Erythroblast (primary cell): ENCODE measurements around the gene MAP9.
"Not testable (repeated sequence)": the region's sequence is repeated elsewhere in the genome, so short reads cannot be mapped to it uniquely, and the experiment has no call there.

Experiments
- DNase-seq, 2 experiments: peaks; one replicate each; lab custom pipeline; 2025; lab: John Stamatoyannopoulos, UW
- GATA1 ChIP-seq: IDR thresholded peaks from 2 replicates; pipeline ENCODE4 v1.6.1; 2011; ENCODE audit warnings: low read depth, mild to moderate bottlenecking, control low read depth, low read length, moderate library complexity
- POLR2A ChIP-seq: IDR thresholded peaks from 2 replicates; pipeline ENCODE4 v1.6.1; 2011; ENCODE audit warnings: mild to moderate bottlenecking, low read length

Gene MAP9

GRCh38 chr4:155322782-155323181 lies 54.0 kb downstream of the MAP9 start:
- DNase-seq, result no peak
- TF ChIP-seq GATA1 (no peak), POLR2A (no peak)

DNA sequence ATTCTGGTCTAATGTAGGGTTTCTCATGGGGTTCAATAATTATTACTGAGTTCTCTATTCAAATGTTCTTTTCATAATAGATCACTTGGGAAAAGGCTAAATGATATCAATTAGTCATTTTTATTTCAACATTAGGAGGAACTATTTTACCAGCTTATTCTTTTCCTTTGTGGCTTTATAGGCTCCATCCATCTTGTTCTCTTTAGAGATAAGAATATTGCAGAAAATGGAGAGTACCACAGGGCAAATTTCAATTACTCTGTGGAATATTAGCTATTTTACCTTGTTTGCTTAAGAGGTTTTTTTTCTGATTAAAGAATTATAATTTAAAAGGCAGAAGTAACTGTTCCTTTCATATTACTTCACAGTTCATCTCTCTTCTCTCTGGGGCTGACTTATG lies 55.8 kb downstream of the MAP9 start:
- DNase-seq, result no peak
- TF ChIP-seq GATA1, result no peak
- TF ChIP-seq POLR2A, result no peak

DNA sequence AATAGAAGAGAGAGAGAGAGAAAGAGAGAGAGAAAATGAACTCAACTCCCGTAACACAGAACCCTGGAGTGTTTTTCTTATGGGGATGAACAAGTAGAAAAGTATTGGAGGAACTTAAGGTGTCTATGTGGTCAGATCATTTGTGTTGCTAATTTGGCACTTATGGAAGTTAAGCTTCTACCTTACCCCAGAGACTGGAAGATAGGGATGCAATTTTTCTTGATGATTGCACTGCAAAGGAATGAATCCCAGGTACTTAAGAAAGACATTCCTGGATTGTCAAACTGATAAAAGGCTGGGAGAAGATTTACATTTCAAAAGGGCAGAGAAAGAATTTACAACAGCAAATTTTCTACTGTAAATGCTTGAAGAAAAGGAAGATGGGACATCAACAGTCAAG lies 57.2 kb downstream of the MAP9 start:
- no peak for TF ChIP-seq POLR2A
- no peak for TF ChIP-seq GATA1
- DNase-seq, result no peak

DNA sequence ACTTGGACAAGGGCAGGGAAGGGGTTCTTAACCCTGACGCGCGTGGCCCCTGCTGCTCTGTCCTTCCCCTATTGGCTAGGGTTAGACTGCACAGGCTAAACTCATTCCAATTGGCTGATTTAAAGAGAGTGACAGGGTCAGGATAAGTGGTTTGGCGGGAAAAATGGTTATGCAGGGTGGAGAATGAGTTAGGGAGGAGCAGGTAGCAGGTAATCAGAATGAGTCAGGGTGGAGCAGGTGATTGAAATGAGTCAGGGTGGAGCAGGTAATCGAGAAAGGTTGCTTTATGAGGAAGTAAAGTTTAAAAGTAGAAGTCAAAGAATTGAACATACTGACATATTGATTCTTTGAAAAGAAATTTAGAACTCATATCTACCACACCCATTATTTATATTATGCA lies 64.7 kb downstream of the MAP9 start:
- not testable (repeated sequence) for DNase-seq

DNA sequence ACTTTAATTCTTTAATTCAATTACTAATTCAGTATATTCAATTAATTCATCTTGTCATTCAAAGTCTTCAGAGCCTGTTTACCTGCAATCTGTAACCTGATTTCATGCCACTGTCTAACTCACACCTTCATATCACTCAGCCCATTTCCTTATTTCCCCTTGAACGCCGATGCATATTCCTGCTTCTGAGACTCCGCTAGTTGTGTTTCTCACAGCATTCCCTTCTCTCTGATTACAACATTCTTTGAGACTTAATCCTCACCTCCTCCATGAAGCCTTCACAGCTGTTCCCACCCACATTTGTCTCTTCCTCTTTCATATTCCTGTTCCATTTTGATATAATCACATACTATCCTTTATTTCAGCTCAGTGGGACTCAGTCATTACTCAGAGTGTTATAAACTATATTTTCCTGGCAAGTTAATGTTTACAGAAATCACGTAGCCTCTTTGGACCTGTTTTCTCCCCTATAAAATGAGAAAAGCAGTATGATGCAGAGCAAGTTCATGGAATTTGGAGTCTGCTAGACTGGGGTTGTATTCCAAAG lies 69.0 kb downstream of the MAP9 start:
- DNase-seq, result no peak
- TF ChIP-seq POLR2A (no peak), GATA1 (no peak)

GRCh38 chr4:155305619-155306018 lies 71.1 kb downstream of the MAP9 start:
- TF ChIP-seq POLR2A (no peak), GATA1 (no peak)
- DNase-seq, result no peak

- TF ChIP-seq POLR2A, result no peak
- no peak for TF ChIP-seq GATA1
- DNase-seq, result no peak
These were observed 72.4 kb downstream of the MAP9 start for GRCh38 chr4:155304375-155304774.

DNA sequence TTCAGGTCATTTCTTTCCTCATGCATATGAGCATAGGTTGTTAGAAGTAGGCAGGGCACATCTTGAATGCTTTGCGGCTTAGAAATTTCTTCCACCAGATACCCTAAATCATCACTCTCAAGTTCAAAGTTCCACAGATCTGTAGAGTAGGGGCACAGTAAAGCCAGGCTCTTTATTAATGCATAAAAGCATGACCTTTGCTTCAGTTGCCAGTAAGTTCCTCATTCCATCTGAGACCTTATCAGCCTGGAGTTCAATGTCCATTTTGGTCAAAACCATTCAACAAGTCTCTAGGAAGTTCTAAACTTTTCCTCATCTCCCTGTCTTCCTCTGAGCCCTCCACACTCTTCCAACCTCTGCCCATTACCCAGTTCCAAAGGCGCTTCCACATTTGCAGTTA lies 77.7 kb downstream of the MAP9 start:
- DNase-seq, result no peak
- TF ChIP-seq POLR2A (no peak), GATA1 (no peak)
